Activated naive CD8-positive, alpha-beta T cell (primary cell): Measurements from ENCODE around the gene KLHDC10.
"Not testable (repeated sequence)": the region's sequence is repeated elsewhere in the genome, so short reads cannot be mapped to it uniquely, and the experiment has no call there.

Source experiments
- H3K27ac Mint-ChIP-seq: one replicate; pipeline ENCODE4 v1.8.0; 2021; ENCODE audit warnings: mixed read lengths
- H3K27me3 Mint-ChIP-seq: one replicate; pipeline ENCODE4 v1.8.0; 2021; ENCODE audit warnings: mixed read lengths
- H3K36me3 Mint-ChIP-seq: one replicate; pipeline ENCODE4 v1.8.0; 2021; ENCODE audit warnings: mixed read lengths
- H3K4me1 Mint-ChIP-seq: one replicate; pipeline ENCODE4 v1.8.0; 2021; ENCODE audit warnings: low read depth, mixed read lengths
- H3K4me3 Mint-ChIP-seq: one replicate; pipeline ENCODE4 v1.8.0; 2021; ENCODE audit warnings: mild to moderate bottlenecking, mixed read lengths
- H3K9me3 Mint-ChIP-seq: one replicate; pipeline ENCODE4 v1.8.0; 2021; ENCODE audit warnings: low read depth, mixed read lengths

The KLHDC10 gene

DNA sequence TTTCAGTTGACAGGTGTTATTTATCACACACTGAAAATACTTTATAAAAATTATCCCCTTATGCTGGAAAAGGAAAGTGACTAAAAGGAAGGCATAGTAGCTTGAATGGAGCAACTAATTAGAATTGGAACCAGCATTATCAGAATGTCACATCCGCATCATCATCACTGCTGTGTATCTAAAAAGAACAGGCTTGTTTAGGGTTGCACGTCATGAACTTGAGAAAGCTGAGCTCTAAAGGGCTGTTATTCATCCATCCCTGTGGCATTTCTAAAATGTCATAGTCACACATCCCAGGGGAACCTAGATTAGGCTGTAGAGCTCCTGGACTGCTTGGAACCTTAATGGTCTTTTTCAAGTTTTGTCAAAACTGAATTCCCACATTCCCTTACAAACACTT, 54.4 kb downstream of the KLHDC10 start:
- H3K9me3 Mint-ChIP-seq, result no peaks in the 10 kb centered on the region
- H3K4me1 Mint-ChIP-seq, result no peaks in the 10 kb centered on the region
- no peaks in the 10 kb centered on the region for H3K27me3 Mint-ChIP-seq
- no peak overlapping the region for H3K4me3 Mint-ChIP-seq
- peaks cover 32% of the 10 kb centered on the region for H3K36me3 Mint-ChIP-seq
- H3K27ac Mint-ChIP-seq, result no peak overlapping the region

GRCh38 chr7:130126840-130127239, 56.5 kb downstream of the KLHDC10 start:
- H3K36me3 Mint-ChIP-seq, result peaks cover 36% of the 10 kb centered on the region
- not testable (repeated sequence) for H3K27ac Mint-ChIP-seq, H3K9me3 Mint-ChIP-seq, H3K27me3 Mint-ChIP-seq, H3K4me3 Mint-ChIP-seq, H3K4me1 Mint-ChIP-seq

DNA sequence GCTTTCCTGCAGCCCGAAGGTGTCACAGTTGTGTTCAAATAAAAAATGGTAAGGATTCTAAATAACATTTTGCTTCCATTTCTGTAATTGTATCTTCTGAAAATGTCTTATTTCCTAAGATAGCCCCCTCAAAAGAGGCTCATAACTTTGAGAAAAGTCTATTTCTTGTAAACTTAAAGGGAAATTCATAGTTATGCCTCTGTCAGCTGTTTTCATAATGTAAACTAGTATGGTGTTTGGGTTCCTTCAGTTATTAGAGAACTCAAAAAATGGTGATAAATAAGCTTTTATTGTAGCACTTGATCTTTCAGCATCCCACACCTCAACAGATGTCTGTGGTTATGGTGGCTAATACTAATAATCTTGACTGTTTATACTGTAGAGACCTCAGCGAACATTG, 57.1 kb downstream of the KLHDC10 start:
- H3K4me3 Mint-ChIP-seq, result no peak overlapping the region

DNA sequence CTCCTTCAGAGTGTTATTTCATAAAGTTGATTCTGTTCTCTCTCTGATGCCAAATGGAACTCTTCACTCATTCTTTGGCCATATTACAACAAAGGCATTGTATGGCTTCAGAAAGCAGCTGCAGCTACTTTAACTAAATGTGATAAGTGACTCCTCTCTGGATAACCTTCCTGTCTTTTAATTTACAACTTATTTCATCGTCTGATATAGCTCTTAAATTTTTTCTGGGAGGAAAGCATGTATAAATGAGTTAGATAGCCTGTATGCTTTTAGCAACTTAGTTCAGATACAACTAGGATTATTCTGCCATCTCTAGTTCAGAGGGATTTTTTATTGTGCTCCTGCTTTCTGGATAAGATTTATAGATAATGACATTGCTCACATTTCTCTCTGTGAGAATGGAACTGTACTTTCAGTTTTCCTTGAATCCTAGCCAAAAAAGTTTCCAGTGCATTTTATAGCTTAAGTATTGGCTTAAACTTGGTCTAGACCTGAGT, 57.5 kb downstream of the KLHDC10 start:
- H3K4me3 Mint-ChIP-seq, result no peak overlapping the region
- H3K9me3 Mint-ChIP-seq, result no peaks in the 10 kb centered on the region
- H3K36me3 Mint-ChIP-seq, result peaks cover 27% of the 10 kb centered on the region
- no peak overlapping the region for H3K27ac Mint-ChIP-seq
- H3K4me1 Mint-ChIP-seq, result no peaks in the 10 kb centered on the region
- H3K27me3 Mint-ChIP-seq, result no peaks in the 10 kb centered on the region

More for the DNA sequence above, 57.1 kb downstream of the KLHDC10 start:
- Mint-ChIP-seq H3K9me3 (no peaks in the 10 kb centered on the region), H3K27me3 (no peaks in the 10 kb centered on the region), H3K4me1 (no peaks in the 10 kb centered on the region), H3K27ac (no peak overlapping the region), H3K36me3 (peaks cover 31% of the 10 kb centered on the region)

DNA sequence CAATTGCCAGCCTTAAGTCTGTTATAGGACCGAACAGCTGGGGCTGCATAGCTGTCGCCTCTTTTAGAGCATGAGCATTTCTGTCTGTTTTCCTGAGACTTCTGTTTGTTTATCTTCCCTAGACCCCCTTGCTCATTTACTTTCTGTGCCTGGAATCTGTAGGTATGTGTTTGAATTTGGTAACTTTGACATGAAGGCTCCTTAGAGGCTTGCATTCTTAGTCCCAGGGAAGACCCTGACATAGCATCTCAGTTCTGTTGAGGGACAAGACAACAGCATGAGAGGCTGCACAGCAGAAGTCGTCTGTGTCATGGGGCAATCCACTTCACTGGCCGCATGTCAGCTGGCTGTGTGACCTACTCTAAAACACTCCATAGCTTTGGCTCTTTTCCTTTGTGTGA, 58.7 kb downstream of the KLHDC10 start:
- H3K4me3 Mint-ChIP-seq, result no peak overlapping the region
- H3K4me1 Mint-ChIP-seq, result no peaks in the 10 kb centered on the region
- no peaks in the 10 kb centered on the region for H3K9me3 Mint-ChIP-seq
- H3K27me3 Mint-ChIP-seq, result no peaks in the 10 kb centered on the region
- peaks cover 31% of the 10 kb centered on the region for H3K36me3 Mint-ChIP-seq
- H3K27ac Mint-ChIP-seq, result no peak overlapping the region

DNA sequence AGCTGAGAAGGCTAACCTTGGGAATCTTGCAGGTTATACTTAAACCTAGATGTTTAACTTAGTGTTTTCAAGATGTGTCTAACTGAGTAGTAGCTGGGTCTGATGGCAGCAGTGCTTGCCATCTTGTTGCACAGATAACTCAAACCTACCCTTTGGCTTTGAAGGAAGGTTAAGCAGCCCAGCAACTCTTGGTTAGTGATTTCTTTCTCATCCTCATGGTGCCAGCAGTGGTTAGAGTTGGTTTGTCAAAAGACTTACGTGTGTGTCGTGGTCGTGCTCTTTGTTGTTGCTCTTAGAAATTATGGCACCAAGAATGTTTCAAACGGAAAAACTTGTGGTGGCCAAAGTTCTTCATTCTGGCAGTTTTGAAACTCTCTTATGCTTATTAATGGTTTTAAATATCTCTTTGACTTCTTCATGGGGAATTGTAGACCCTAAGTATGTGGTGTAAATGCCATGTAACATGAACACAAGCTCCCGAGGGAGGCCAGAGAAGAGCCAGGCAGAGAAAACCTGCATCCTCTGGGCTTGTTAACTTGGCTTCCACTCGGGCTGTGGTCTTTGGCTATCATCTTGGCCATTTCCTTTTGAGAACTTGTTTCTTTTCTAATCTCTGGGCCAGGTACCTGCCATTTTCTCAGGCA, 61.0 kb downstream of the KLHDC10 start:
- H3K27ac Mint-ChIP-seq, result no peak overlapping the region
- H3K27me3 Mint-ChIP-seq, result no peaks in the 10 kb centered on the region
- H3K4me1 Mint-ChIP-seq, result peaks cover 11% of the 10 kb centered on the region
- H3K36me3 Mint-ChIP-seq, result peaks cover 40% of the 10 kb centered on the region
- no peak overlapping the region for H3K4me3 Mint-ChIP-seq
- no peaks in the 10 kb centered on the region for H3K9me3 Mint-ChIP-seq

DNA sequence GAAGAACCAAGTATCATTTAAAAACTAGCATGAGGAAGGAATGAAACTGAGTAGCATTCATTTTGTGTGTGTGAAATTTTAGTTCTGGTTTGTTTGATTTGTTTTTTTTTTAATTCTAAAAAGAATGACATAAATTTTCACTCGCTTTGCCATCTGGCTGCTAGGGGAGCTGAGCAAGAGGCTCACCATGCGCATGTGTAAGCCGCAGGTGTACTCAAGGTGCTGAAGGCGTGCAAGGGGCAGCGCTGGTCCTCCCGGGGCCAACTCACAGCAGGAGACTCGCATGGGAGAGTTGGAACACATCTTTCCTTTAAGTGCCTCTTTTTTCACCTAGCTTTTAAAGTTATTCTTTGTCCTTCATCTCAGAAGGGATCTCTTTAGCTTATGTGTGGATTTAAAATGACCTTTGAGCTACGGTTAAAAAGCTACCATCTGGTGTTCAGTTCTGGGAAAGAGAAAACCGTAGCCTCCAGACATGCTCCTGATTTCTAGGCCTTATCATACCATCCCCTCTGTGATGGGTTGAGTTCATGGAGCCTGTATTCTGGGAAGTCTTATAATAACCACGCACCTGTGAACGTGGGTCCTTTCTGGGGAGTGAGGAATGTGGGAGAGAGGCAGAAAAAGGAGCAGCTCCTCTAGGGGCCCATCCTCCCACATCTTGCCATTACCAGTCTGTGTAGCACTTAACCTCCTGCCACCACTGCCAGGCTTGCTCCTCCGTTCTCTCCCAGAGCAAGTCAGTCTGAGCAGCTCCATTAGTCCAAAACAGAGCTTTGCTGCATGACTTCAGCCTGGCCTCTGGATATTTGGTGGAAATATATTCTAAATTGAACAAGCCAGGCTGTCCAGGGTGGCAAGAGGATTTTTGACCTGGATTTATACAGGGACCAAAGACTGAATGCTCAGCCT, 61.9 kb downstream of the KLHDC10 start:
- Mint-ChIP-seq H3K4me3 (no peak overlapping the region), H3K27me3 (no peaks in the 10 kb centered on the region), H3K4me1 (peaks cover 12% of the 10 kb centered on the region), H3K9me3 (no peaks in the 10 kb centered on the region), H3K27ac (no peak overlapping the region), H3K36me3 (peaks cover 39% of the 10 kb centered on the region)

DNA sequence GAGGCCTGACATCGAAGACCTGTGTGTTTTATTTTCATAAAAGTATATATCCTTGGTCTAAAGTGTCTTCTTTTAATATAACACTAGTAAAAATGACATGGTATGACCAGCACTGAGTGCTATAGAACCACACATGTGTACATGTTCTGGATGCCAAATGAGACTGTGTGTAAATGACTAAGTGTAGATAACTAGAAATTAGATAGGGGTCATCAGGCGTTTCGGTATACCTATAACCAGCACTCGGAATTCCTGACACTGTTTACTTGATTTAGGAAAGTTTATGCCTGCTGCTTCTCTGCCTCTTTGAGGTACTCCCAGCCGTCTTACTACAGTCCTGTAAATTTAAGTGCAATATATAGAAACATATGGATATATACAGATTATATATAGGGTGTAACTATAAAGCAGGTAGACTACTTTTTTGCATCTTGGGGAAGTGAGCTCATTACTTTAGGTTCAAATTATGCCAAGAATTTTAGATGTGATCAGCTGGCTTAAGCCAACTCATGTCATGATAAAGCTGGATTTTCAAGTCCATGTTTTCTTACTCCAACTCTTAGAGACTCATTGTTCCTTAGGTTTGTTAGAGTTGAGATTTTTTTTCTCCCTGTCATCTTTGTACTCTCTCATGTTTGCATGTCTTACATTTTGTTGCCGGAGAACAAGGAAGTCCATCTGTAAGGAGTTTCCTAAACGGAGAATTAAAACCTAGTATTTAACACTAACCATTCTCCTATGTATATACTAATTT, 62.9 kb downstream of the KLHDC10 start:
- Mint-ChIP-seq H3K36me3 (peaks cover 37% of the 10 kb centered on the region), H3K27me3 (no peaks in the 10 kb centered on the region), H3K4me1 (peaks cover 12% of the 10 kb centered on the region), H3K4me3 (no peak overlapping the region), H3K9me3 (no peaks in the 10 kb centered on the region), H3K27ac (no peak overlapping the region)

DNA sequence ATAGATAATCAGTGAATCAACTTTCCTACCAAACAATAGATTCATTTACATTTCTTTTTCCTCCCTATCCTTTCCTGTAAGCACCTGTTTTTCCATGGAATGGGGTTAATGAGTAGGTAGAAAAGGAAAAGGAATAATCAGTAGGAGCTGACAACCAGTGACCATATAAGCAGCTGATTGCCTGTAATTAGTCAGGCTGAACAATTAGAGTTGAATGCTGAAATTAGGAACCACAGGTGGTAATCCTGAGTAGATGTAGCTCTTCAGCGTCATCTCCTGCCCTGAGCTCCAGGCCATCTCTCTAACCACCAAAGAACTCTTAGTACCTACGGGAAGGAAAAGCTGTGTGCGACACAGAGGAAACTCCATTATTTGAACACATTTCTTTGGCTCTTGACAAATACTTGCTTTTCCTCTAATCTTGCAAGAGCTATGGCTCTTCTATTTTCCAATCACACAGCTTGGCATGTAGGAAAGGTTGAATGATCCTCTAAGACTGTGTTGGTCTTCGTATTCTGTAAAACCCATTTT, 63.8 kb downstream of the KLHDC10 start:
- H3K4me1 Mint-ChIP-seq, result peaks cover 12% of the 10 kb centered on the region
- H3K27ac Mint-ChIP-seq, result no peak overlapping the region
- peaks cover 34% of the 10 kb centered on the region for H3K36me3 Mint-ChIP-seq
- no peaks in the 10 kb centered on the region for H3K9me3 Mint-ChIP-seq
- no peaks in the 10 kb centered on the region for H3K27me3 Mint-ChIP-seq
- no peak overlapping the region for H3K4me3 Mint-ChIP-seq

DNA sequence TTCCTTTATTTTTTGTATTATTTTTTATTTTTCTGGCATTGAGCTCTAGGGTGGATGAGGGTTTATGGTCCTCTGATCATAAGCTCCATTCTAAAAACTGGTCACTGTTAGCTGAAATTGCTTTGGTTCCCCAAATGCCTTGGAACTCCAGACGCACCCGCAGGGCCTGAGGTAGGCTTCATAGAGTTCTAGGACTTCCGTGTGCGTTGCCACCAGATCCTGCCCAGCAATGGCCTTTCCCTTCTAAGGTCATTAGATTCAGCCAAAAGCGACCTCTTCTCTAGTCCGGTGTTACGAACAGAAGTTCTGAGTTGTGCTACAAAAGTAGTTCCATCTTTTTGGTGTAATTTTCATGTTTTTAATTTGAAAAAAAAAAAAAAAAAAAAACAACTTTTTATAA, 64.4 kb downstream of the KLHDC10 start:
- Mint-ChIP-seq H3K4me3 (no peak overlapping the region), H3K27me3 (no peaks in the 10 kb centered on the region), H3K27ac (no peak overlapping the region), H3K9me3 (no peaks in the 10 kb centered on the region), H3K4me1 (peaks cover 12% of the 10 kb centered on the region), H3K36me3 (peaks cover 29% of the 10 kb centered on the region)

DNA sequence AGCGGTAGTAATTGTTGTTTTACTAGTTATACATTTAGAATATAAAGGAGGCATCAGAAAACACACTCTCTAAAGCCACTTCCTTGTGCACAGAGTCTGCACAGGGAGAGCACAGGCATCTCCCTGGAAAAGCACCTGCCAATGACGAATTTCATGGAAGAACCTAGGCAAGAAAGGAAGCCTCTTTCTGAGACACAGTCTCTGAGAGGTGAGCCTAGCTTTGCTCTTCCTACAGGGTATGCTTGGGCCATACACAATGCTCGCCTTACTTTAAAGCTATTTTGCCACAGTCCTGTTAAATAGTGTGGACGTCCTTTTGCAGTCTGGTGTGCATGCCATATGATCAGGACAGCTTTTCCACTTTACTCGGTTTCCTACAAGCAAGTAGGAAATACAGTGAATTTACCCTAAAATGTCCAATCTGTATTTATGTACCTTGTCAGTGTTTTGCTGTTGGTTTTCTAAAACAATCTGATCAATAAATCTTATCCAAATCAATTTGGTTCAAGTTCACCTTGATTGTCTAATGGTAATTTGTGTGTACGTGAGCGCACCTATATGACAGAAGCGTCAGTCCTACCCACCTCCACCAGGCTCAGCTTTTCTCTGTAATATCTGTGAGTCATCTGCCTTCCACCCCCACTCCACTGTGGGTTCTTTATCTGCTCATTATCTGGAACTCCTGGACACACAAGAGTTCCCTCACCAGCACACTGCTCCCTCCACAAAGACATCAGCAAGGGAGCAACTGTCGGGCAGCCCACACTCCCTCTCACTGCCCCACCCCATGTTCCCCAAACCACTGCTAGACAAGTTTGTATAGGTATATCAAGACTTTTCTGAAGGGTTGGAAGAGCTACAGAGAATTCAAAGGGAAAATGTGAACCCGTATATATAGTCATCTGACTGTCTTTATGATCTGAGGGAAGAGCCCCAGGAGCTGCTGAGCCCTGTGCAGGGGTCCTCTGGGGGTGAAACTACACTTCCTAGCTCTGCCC, 65.2 kb downstream of the KLHDC10 start:
- H3K4me3 Mint-ChIP-seq, result no peak overlapping the region
- no peaks in the 10 kb centered on the region for H3K9me3 Mint-ChIP-seq
- H3K27me3 Mint-ChIP-seq, result no peaks in the 10 kb centered on the region
- peaks cover 19% of the 10 kb centered on the region for H3K4me1 Mint-ChIP-seq
- H3K27ac Mint-ChIP-seq, result no peak overlapping the region
- H3K36me3 Mint-ChIP-seq, result peaks cover 27% of the 10 kb centered on the region

DNA sequence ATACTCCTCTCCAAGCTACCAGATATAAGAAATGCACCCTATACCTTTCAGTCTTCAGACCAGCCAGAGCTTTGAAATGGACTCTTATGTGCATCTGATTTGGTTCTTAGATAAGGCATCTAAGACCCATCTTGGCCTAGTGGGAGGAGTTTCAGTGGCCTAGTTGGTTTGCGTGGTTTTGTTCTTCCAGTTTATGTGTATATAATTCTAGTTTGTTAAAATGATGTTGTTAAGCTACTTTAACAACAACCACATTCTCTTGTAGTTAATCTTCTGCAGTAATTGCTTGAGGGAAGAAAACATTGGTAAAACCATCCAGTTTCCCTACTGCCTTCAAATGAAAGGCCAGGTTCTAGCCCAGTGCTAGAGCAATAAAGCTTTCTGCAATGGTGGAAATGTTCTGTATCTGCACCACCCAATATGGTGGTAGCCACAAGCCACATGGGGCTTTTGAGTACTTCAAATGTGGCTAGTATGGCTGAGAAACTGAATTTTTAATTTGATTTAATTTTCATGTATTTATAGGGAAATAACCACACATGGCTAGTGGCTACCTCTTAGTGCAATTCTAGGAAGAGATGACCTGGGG, 66.3 kb downstream of the KLHDC10 start:
- Mint-ChIP-seq H3K4me1 (peaks cover 24% of the 10 kb centered on the region), H3K36me3 (peaks cover 25% of the 10 kb centered on the region), H3K27me3 (no peaks in the 10 kb centered on the region), H3K4me3 (no peak overlapping the region), H3K27ac (no peak overlapping the region), H3K9me3 (no peaks in the 10 kb centered on the region)

- Mint-ChIP-seq H3K4me1 (peaks cover 25% of the 10 kb centered on the region), H3K36me3 (peaks cover 23% of the 10 kb centered on the region), H3K9me3 (no peaks in the 10 kb centered on the region), H3K27ac (no peak overlapping the region), H3K27me3 (no peaks in the 10 kb centered on the region), H3K4me3 (no peak overlapping the region)
Measured at GRCh38 chr7:130137207-130137606, 66.9 kb downstream of the KLHDC10 start.
